Measurements from ENCODE around the gene GPC2. TPM values are rescaled to one million over a fixed set of nuclear protein-coding genes. Genes with fewer than 3 reads are reported as not detected.
"Not testable (repeated sequence)": the region's sequence is repeated elsewhere in the genome, so short reads cannot be mapped to it uniquely, and the experiment has no call there.

The GPC2 gene
- 2.3 TPM for total RNA-seq

GRCh38 chr7:100177045-100178001 is at the start of gene GPC2, which contains the start of gene STAG3:
Gene GPC2 (minus strand): TSS chr7:100177381. CDS start chr7:100177199, 182 bp downstream.
Gene STAG3 (plus strand): TSS chr7:100177918. CDS start chr7:100180557, 2,639 bp downstream.
- peak within 1 kb of the TSS; percentile 53 for H3K4me3 ChIP-seq (ENCODE audit: low read length)
- no peaks in the 10 kb centered on the region for H3K27me3 ChIP-seq (ENCODE audit: insufficient read depth, low read length)
- no peaks in the 10 kb centered on the region for H3K9me3 ChIP-seq (ENCODE audit: low read depth, low read length)
- H3K4me1 ChIP-seq (ENCODE audit: insufficient read depth, low read length) = peaks cover 22% of the 10 kb centered on the region

- not testable (repeated sequence) for H3K9me3 ChIP-seq (ENCODE audit: low read depth, low read length); H3K4me3 ChIP-seq (ENCODE audit: low read length); H3K27me3 ChIP-seq (ENCODE audit: insufficient read depth, low read length)
- H3K4me1 ChIP-seq (ENCODE audit: insufficient read depth, low read length) = peaks cover 29% of the 10 kb centered on the region
Observed at GRCh38 chr7:100224891-100225290, 47.7 kb upstream of the GPC2 start.

- not testable (repeated sequence) for H3K27me3 ChIP-seq (ENCODE audit: insufficient read depth, low read length); H3K9me3 ChIP-seq (ENCODE audit: low read depth, low read length); H3K4me3 ChIP-seq (ENCODE audit: low read length)
- peaks cover 40% of the 10 kb centered on the region for H3K4me1 ChIP-seq (ENCODE audit: insufficient read depth, low read length)
Observed at GRCh38 chr7:100223376-100223927, 46.3 kb upstream of the GPC2 start.

GRCh38 chr7:100222445-100223132 is 45.4 kb upstream of the GPC2 start:
- no peaks in the 10 kb centered on the region for H3K9me3 ChIP-seq (ENCODE audit: low read depth, low read length)
- no peak overlapping the region for H3K4me3 ChIP-seq (ENCODE audit: low read length)
- no peaks in the 10 kb centered on the region for H3K27me3 ChIP-seq (ENCODE audit: insufficient read depth, low read length)
- H3K4me1 ChIP-seq (ENCODE audit: insufficient read depth, low read length) = peaks cover 43% of the 10 kb centered on the region

- H3K4me1 ChIP-seq (ENCODE audit: insufficient read depth, low read length) = peaks cover 49% of the 10 kb centered on the region
- peak overlapping the region; percentile 58 for H3K4me3 ChIP-seq (ENCODE audit: low read length)
- no peaks in the 10 kb centered on the region for H3K9me3 ChIP-seq (ENCODE audit: low read depth, low read length)
- no peaks in the 10 kb centered on the region for H3K27me3 ChIP-seq (ENCODE audit: insufficient read depth, low read length)
Observed at GRCh38 chr7:100221767-100222444, 44.7 kb upstream of the GPC2 start.

- peaks cover 51% of the 10 kb centered on the region for H3K4me1 ChIP-seq (ENCODE audit: insufficient read depth, low read length)
- H3K4me3 ChIP-seq (ENCODE audit: low read length) = peak overlapping the region; percentile 58
- no peaks in the 10 kb centered on the region for H3K27me3 ChIP-seq (ENCODE audit: insufficient read depth, low read length)
- no peaks in the 10 kb centered on the region for H3K9me3 ChIP-seq (ENCODE audit: low read depth, low read length)
Observed at GRCh38 chr7:100221231-100221718, 44.1 kb upstream of the GPC2 start.

- H3K4me3 ChIP-seq (ENCODE audit: low read length) = peak overlapping the region; percentile 58
- no peaks in the 10 kb centered on the region for H3K9me3 ChIP-seq (ENCODE audit: low read depth, low read length)
- H3K27me3 ChIP-seq (ENCODE audit: insufficient read depth, low read length) = no peaks in the 10 kb centered on the region
- H3K4me1 ChIP-seq (ENCODE audit: insufficient read depth, low read length) = peaks cover 51% of the 10 kb centered on the region
Observed at GRCh38 chr7:100220586-100221230, 43.5 kb upstream of the GPC2 start.

- not testable (repeated sequence) for H3K9me3 ChIP-seq (ENCODE audit: low read depth, low read length); H3K27me3 ChIP-seq (ENCODE audit: insufficient read depth, low read length)
- Histone ChIP-seq H3K4me1 (ENCODE audit: insufficient read depth, low read length) (peaks cover 50% of the 10 kb centered on the region), H3K4me3 (ENCODE audit: low read length) (peak within 1 kb of the TSS; percentile 58)
Observed at GRCh38 chr7:100219801-100220585, 42.8 kb upstream of the GPC2 start, which contains the start of gene PVRIG. Gene PVRIG (plus strand): TSS chr7:100219949. CDS start chr7:100219971, 22 bp downstream.

- Histone ChIP-seq H3K4me3 (ENCODE audit: low read length) (peak overlapping the region; percentile 58), H3K9me3 (ENCODE audit: low read depth, low read length) (no peaks in the 10 kb centered on the region), H3K4me1 (ENCODE audit: insufficient read depth, low read length) (peaks cover 45% of the 10 kb centered on the region), H3K27me3 (ENCODE audit: insufficient read depth, low read length) (no peaks in the 10 kb centered on the region)
Observed at GRCh38 chr7:100219271-100219737, 42.1 kb upstream of the GPC2 start.

- not testable (repeated sequence) for H3K27me3 ChIP-seq (ENCODE audit: insufficient read depth, low read length); H3K9me3 ChIP-seq (ENCODE audit: low read depth, low read length); H3K4me3 ChIP-seq (ENCODE audit: low read length)
- peaks cover 44% of the 10 kb centered on the region for H3K4me1 ChIP-seq (ENCODE audit: insufficient read depth, low read length)
Observed at GRCh38 chr7:100217934-100218333, 40.8 kb upstream of the GPC2 start.

- Histone ChIP-seq H3K9me3 (ENCODE audit: low read depth, low read length) (no peaks in the 10 kb centered on the region), H3K4me3 (ENCODE audit: low read length) (no peak overlapping the region), H3K4me1 (ENCODE audit: insufficient read depth, low read length) (peaks cover 39% of the 10 kb centered on the region), H3K27me3 (ENCODE audit: insufficient read depth, low read length) (no peaks in the 10 kb centered on the region)
Observed at GRCh38 chr7:100215895-100216294, 38.7 kb upstream of the GPC2 start.

- peaks cover 47% of the 10 kb centered on the region for H3K4me1 ChIP-seq (ENCODE audit: insufficient read depth, low read length)
- not testable (repeated sequence) for H3K9me3 ChIP-seq (ENCODE audit: low read depth, low read length); H3K4me3 ChIP-seq (ENCODE audit: low read length); H3K27me3 ChIP-seq (ENCODE audit: insufficient read depth, low read length)
Observed at GRCh38 chr7:100214356-100214755, 37.2 kb upstream of the GPC2 start.

GRCh38 chr7:100213672-100214071 is 36.5 kb upstream of the GPC2 start:
- H3K4me1 ChIP-seq (ENCODE audit: insufficient read depth, low read length) = peaks cover 47% of the 10 kb centered on the region
- H3K4me3 ChIP-seq (ENCODE audit: low read length) = no peak overlapping the region

More at GRCh38 chr7:100213672-100214071, 36.5 kb upstream of the GPC2 start:
- H3K27me3 ChIP-seq (ENCODE audit: insufficient read depth, low read length) = no peaks in the 10 kb centered on the region
- H3K9me3 ChIP-seq (ENCODE audit: low read depth, low read length) = no peaks in the 10 kb centered on the region
